GM18508 (cell line): ENCODE results near the gene DECR2.

Experiments used
- ATAC-seq: cut with Tn5 transposase; IDR thresholded peaks from one replicate; pipeline ENCODE4 v1.9.1; 2021; ENCODE audit warnings: moderate number of reproducible peaks; ENCODE audit not compliant: insufficient read depth, unreplicated experiment

The DECR2 gene

GRCh38 chr16:426115-426905 is 24.6 kb downstream of the DECR2 start:
- ATAC-seq = no peak

- no peak for ATAC-seq
Measured at GRCh38 chr16:426906-427249, 25.2 kb downstream of the DECR2 start.

- no peak for ATAC-seq
Measured at GRCh38 chr16:427250-427649, 25.6 kb downstream of the DECR2 start.

- ATAC-seq = no peak
Measured at GRCh38 chr16:430904-431303, 29.2 kb downstream of the DECR2 start.

- ATAC-seq = no peak
Measured at GRCh38 chr16:440627-441026, 38.9 kb downstream of the DECR2 start.

- ATAC-seq = no peak
Measured at GRCh38 chr16:441447-441846, 39.8 kb downstream of the DECR2 start.

GRCh38 chr16:442976-443375 is 41.3 kb downstream of the DECR2 start:
- ATAC-seq = no peak

- no peak for ATAC-seq
Measured at GRCh38 chr16:444027-444426, 42.3 kb downstream of the DECR2 start.

- no peak for ATAC-seq
Measured at GRCh38 chr16:445566-445965, 43.9 kb downstream of the DECR2 start.

- ATAC-seq = no peak
Measured at GRCh38 chr16:450385-450784, 48.7 kb downstream of the DECR2 start.

- no peak for ATAC-seq
Measured at GRCh38 chr16:450785-451512, 49.3 kb downstream of the DECR2 start.

GRCh38 chr16:454397-454940 is 52.8 kb downstream of the DECR2 start:
- no peak for ATAC-seq

GRCh38 chr16:455453-455852 is 53.8 kb downstream of the DECR2 start:
- ATAC-seq = no peak

- ATAC-seq = no peak
Measured at GRCh38 chr16:456891-457483, 55.3 kb downstream of the DECR2 start.

- no peak for ATAC-seq
Measured at GRCh38 chr16:457732-458400, 56.2 kb downstream of the DECR2 start.

GRCh38 chr16:459761-460160 is 58.1 kb downstream of the DECR2 start:
- ATAC-seq = no peak

GRCh38 chr16:460787-461186 is 59.1 kb downstream of the DECR2 start:
- ATAC-seq = no peak
